Colonic mucosa (tissue), 4 donors: Measurements from ENCODE around the gene HLA-A. TPM values are rescaled to one million over a fixed set of nuclear protein-coding genes. Genes with fewer than 3 reads are reported as not detected.

Experiments
- DNase-seq: peaks from one replicate; pipeline ENCODE4 v3.0.0-alpha.2; 2020
- H3K27ac ChIP-seq: fragments of 200-600 bp; one replicate; pipeline ENCODE4 v1.8.0; 2021
- H3K27me3 ChIP-seq: fragments of 200-600 bp; one replicate; pipeline ENCODE4 v1.8.0; 2021
- H3K36me3 ChIP-seq: fragments of 200-600 bp; one replicate; pipeline ENCODE4 v1.8.0; 2021
- H3K4me1 ChIP-seq: fragments of 200-600 bp; one replicate; pipeline ENCODE4 v1.8.0; 2021; ENCODE audit warnings: mild to moderate bottlenecking
- H3K4me3 ChIP-seq: fragments of 200-600 bp; one replicate; pipeline ENCODE4 v1.8.0; 2021
- H3K9ac ChIP-seq, 2 donors: one replicate each; pipeline ENCODE4 v1.7.0; 2013; ENCODE audit warnings: control low read depth in 2 of 2, low read depth in 2 of 2, low read length in 2 of 2
- H3K9me3 ChIP-seq: fragments of 200-600 bp; one replicate; pipeline ENCODE4 v1.8.0; 2021
- CTCF ChIP-seq: fragments of 200-600 bp; IDR thresholded peaks from one replicate; pipeline ENCODE4 v1.8.0; 2022; ENCODE audit warnings: antibody characterized with exemption, mild to moderate bottlenecking
- intact Hi-C: fragments of 100-400 bp; cut with DNase I; formaldehyde crosslinking; loops from one replicate; pipeline ENCODE4 v1.14.1; 2022
- total RNA-seq, 2 donors: library from RNA; stranded (reverse); fragmentation: NEBNext Ultra II Directional in 1 of 2; extraction: Animal tissue kit (Norgen Biotek cat#: 25700) in 1 of 2; gene quantifications; one replicate each; pipeline ENCODE4 v1.2.1, GENCODE V29; 2021
- donor health status: healthy.
- donor health status: DM: no; HTN: no; CAD: no.
- donor health status: DM: no; HTN: no; CAD: no.

HLA-A gene
- total RNA-seq, 2 donors from 2014 or later = 1,045 to 1,898 TPM

- intact Hi-C loops = loop anchor here (5.0 kb wide), 1 partner anchor 158 kb away; no protein-coding TSS in a partner anchor
- Histone ChIP-seq H3K36me3 (no peaks in the 10 kb centered on the region), H3K9me3 (no peaks in the 10 kb centered on the region), H3K9ac (no peak overlapping the region), H3K27ac (no peak overlapping the region), H3K4me3 (no peak overlapping the region), H3K27me3 (no peaks in the 10 kb centered on the region), H3K4me1 (no peaks in the 10 kb centered on the region)
- TF ChIP-seq CTCF = no peak
- no peak for DNase-seq
These were observed 13.5 kb downstream of the HLA-A start for GRCh38 chr6:29955783-29956182.

GRCh38 chr6:29956518-29956917 is 14.2 kb downstream of the HLA-A start:
- intact Hi-C loops = loop anchor here (5.0 kb wide), 1 partner anchor 159 kb away; no protein-coding TSS in a partner anchor
- Histone ChIP-seq H3K4me3 (no peak overlapping the region), H3K36me3 (no peaks in the 10 kb centered on the region), H3K27me3 (no peaks in the 10 kb centered on the region), H3K9me3 (no peaks in the 10 kb centered on the region), H3K9ac (no peak overlapping the region), H3K27ac (no peak overlapping the region), H3K4me1 (no peaks in the 10 kb centered on the region)
- TF ChIP-seq CTCF = no peak
- no peak for DNase-seq

- H3K9me3 ChIP-seq = no peaks in the 10 kb centered on the region
- no peak for TF ChIP-seq CTCF
- no peaks in the 10 kb centered on the region for H3K27me3 ChIP-seq
- H3K36me3 ChIP-seq = no peaks in the 10 kb centered on the region
- DNase-seq = no peak
- intact Hi-C loops = loop anchor here (5.0 kb wide), 1 partner anchor 161 kb away; no protein-coding TSS in a partner anchor
- no peak overlapping the region for H3K27ac ChIP-seq
- H3K4me3 ChIP-seq = no peak overlapping the region
- no peak overlapping the region for H3K9ac ChIP-seq
- no peaks in the 10 kb centered on the region for H3K4me1 ChIP-seq
These were observed 15.7 kb downstream of the HLA-A start for GRCh38 chr6:29958046-29958445.

GRCh38 chr6:29958921-29959320 is 16.6 kb downstream of the HLA-A start:
- no peaks in the 10 kb centered on the region for H3K9me3 ChIP-seq
- no peaks in the 10 kb centered on the region for H3K36me3 ChIP-seq
- H3K27ac ChIP-seq = no peak overlapping the region
- TF ChIP-seq CTCF = no peak
- no peaks in the 10 kb centered on the region for H3K4me1 ChIP-seq
- no peak overlapping the region for H3K9ac ChIP-seq
- DNase-seq = no peak
- intact Hi-C loops = loop anchor here (5.0 kb wide), 1 partner anchor 162 kb away; no protein-coding TSS in a partner anchor
- no peak overlapping the region for H3K4me3 ChIP-seq
- no peaks in the 10 kb centered on the region for H3K27me3 ChIP-seq

- DNase-seq = no peak
- intact Hi-C loops = loop anchor here (5.0 kb wide), 1 partner anchor 162 kb away; no protein-coding TSS in a partner anchor
- Histone ChIP-seq H3K27ac (no peak overlapping the region), H3K4me1 (peaks cover 3% of the 10 kb centered on the region), H3K9ac (no peak overlapping the region), H3K9me3 (no peaks in the 10 kb centered on the region), H3K4me3 (no peak overlapping the region), H3K27me3 (no peaks in the 10 kb centered on the region), H3K36me3 (no peaks in the 10 kb centered on the region)
- TF ChIP-seq CTCF = no peak
These were observed 17.1 kb downstream of the HLA-A start for GRCh38 chr6:29959467-29959866.
